ENCODE measurements around the gene PPP1R12B.
"Not testable (repeated sequence)": the region's sequence is repeated elsewhere in the genome, so short reads cannot be mapped to it uniquely, and the experiment has no call there.

DNA sequence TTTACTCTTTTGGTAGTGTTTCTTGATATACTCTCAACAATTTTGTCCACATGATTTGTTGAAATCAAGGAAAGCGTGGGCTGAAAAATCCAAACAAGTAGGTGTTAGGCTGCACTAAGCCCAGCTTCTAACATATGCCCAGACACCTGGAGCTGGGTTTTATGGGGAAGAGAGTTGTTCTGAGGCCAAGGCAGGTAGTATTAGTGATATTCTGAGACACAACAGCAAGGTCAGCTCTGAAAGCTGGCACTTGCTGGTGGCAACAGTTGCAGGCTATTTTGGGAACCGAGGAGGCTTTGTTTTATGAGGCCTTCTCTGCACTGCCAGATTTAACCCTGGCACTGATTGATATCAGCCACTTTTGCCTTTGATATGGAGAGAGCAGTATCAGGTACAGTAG, 61.8 kb downstream of the PPP1R12B start:
- TF ChIP-seq, protein P1, sequence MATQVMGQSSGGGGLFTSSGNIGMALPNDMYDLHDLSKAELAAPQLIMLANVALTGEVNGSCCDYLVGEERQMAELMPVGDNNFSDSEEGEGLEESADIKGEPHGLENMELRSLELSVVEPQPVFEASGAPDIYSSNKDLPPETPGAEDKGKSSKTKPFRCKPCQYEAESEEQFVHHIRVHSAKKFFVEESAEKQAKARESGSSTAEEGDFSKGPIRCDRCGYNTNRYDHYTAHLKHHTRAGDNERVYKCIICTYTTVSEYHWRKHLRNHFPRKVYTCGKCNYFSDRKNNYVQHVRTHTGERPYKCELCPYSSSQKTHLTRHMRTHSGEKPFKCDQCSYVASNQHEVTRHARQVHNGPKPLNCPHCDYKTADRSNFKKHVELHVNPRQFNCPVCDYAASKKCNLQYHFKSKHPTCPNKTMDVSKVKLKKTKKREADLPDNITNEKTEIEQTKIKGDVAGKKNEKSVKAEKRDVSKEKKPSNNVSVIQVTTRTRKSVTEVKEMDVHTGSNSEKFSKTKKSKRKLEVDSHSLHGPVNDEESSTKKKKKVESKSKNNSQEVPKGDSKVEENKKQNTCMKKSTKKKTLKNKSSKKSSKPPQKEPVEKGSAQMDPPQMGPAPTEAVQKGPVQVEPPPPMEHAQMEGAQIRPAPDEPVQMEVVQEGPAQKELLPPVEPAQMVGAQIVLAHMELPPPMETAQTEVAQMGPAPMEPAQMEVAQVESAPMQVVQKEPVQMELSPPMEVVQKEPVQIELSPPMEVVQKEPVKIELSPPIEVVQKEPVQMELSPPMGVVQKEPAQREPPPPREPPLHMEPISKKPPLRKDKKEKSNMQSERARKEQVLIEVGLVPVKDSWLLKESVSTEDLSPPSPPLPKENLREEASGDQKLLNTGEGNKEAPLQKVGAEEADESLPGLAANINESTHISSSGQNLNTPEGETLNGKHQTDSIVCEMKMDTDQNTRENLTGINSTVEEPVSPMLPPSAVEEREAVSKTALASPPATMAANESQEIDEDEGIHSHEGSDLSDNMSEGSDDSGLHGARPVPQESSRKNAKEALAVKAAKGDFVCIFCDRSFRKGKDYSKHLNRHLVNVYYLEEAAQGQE (tag by site-specific recombination; IDR thresholded peaks at IDR 0.05): not testable (repeated sequence)
- TF ChIP-seq, protein P2, sequence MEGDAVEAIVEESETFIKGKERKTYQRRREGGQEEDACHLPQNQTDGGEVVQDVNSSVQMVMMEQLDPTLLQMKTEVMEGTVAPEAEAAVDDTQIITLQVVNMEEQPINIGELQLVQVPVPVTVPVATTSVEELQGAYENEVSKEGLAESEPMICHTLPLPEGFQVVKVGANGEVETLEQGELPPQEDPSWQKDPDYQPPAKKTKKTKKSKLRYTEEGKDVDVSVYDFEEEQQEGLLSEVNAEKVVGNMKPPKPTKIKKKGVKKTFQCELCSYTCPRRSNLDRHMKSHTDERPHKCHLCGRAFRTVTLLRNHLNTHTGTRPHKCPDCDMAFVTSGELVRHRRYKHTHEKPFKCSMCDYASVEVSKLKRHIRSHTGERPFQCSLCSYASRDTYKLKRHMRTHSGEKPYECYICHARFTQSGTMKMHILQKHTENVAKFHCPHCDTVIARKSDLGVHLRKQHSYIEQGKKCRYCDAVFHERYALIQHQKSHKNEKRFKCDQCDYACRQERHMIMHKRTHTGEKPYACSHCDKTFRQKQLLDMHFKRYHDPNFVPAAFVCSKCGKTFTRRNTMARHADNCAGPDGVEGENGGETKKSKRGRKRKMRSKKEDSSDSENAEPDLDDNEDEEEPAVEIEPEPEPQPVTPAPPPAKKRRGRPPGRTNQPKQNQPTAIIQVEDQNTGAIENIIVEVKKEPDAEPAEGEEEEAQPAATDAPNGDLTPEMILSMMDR (tag by site-specific recombination; IDR thresholded peaks at IDR 0.05): not testable (repeated sequence)
- TF ChIP-seq ZNF654 (tag by site-specific recombination; IDR thresholded peaks at IDR 0.05; ENCODE audit: low read depth); ZNF776 (tag by site-specific recombination; IDR thresholded peaks at IDR 0.05; ENCODE audit: borderline replicate concordance); SP3 (tag by site-specific recombination; IDR thresholded peaks at IDR 0.05); ZBTB21 (tag by site-specific recombination; IDR thresholded peaks at IDR 0.05); ZNF10 (tag by site-specific recombination; IDR thresholded peaks at IDR 0.05): not testable (repeated sequence)
